ENCODE data around the gene LONP2.

LONP2 gene

GRCh38 chr16:48277158-48277557 lies 33.1 kb downstream of the LONP2 start:
- Histone ChIP-seq H3K4me3 (ENCODE audit: low read length) (no peak overlapping the region), H3K9me3 (ENCODE audit: control insufficient read depth, low read length) (no peaks in the 10 kb centered on the region), H3K36me3 (ENCODE audit: control insufficient read depth, insufficient read depth, low read length) (no peaks in the 10 kb centered on the region), H3K9ac (ENCODE audit: low read length) (no peak overlapping the region), H3K27me3 (ENCODE audit: control insufficient read depth, insufficient read depth, low read length) (no peaks in the 10 kb centered on the region), H3K4me1 (ENCODE audit: control insufficient read depth, insufficient read depth, low read length) (peaks cover 4% of the 10 kb centered on the region)

GRCh38 chr16:48279199-48279598 lies 35.1 kb downstream of the LONP2 start:
- no peaks in the 10 kb centered on the region for H3K9me3 ChIP-seq (ENCODE audit: control insufficient read depth, low read length)
- no peak overlapping the region for H3K9ac ChIP-seq (ENCODE audit: low read length)
- no peak overlapping the region for H3K4me3 ChIP-seq (ENCODE audit: low read length)
- H3K27me3 ChIP-seq (ENCODE audit: control insufficient read depth, insufficient read depth, low read length) = no peaks in the 10 kb centered on the region
- H3K4me1 ChIP-seq (ENCODE audit: control insufficient read depth, insufficient read depth, low read length) = no peaks in the 10 kb centered on the region
- no peaks in the 10 kb centered on the region for H3K36me3 ChIP-seq (ENCODE audit: control insufficient read depth, insufficient read depth, low read length)

- Histone ChIP-seq H3K4me3 (ENCODE audit: low read length) (no peak overlapping the region), H3K27me3 (ENCODE audit: control insufficient read depth, insufficient read depth, low read length) (no peaks in the 10 kb centered on the region), H3K4me1 (ENCODE audit: control insufficient read depth, insufficient read depth, low read length) (peaks cover 8% of the 10 kb centered on the region), H3K36me3 (ENCODE audit: control insufficient read depth, insufficient read depth, low read length) (no peaks in the 10 kb centered on the region), H3K9me3 (ENCODE audit: control insufficient read depth, low read length) (no peaks in the 10 kb centered on the region), H3K9ac (ENCODE audit: low read length) (no peak overlapping the region)
These were observed 36.4 kb downstream of the LONP2 start for GRCh38 chr16:48280546-48280945.

GRCh38 chr16:48282636-48283263 lies 38.6 kb downstream of the LONP2 start:
- Histone ChIP-seq H3K4me3 (ENCODE audit: low read length) (no peak overlapping the region), H3K9me3 (ENCODE audit: control insufficient read depth, low read length) (peaks cover 8% of the 10 kb centered on the region), H3K9ac (ENCODE audit: low read length) (no peak overlapping the region), H3K27me3 (ENCODE audit: control insufficient read depth, insufficient read depth, low read length) (no peaks in the 10 kb centered on the region), H3K36me3 (ENCODE audit: control insufficient read depth, insufficient read depth, low read length) (no peaks in the 10 kb centered on the region), H3K4me1 (ENCODE audit: control insufficient read depth, insufficient read depth, low read length) (peaks cover 8% of the 10 kb centered on the region)

GRCh38 chr16:48284772-48285409 lies 40.8 kb downstream of the LONP2 start:
- Histone ChIP-seq H3K36me3 (ENCODE audit: control insufficient read depth, insufficient read depth, low read length) (no peaks in the 10 kb centered on the region), H3K27me3 (ENCODE audit: control insufficient read depth, insufficient read depth, low read length) (no peaks in the 10 kb centered on the region), H3K9ac (ENCODE audit: low read length) (no peak overlapping the region), H3K4me3 (ENCODE audit: low read length) (no peak overlapping the region), H3K4me1 (ENCODE audit: control insufficient read depth, insufficient read depth, low read length) (peaks cover 8% of the 10 kb centered on the region), H3K9me3 (ENCODE audit: control insufficient read depth, low read length) (peaks cover 8% of the 10 kb centered on the region)

- Histone ChIP-seq H3K4me1 (ENCODE audit: control insufficient read depth, insufficient read depth, low read length) (peaks cover 15% of the 10 kb centered on the region), H3K4me3 (ENCODE audit: low read length) (no peak overlapping the region), H3K9me3 (ENCODE audit: control insufficient read depth, low read length) (peaks cover 8% of the 10 kb centered on the region), H3K9ac (ENCODE audit: low read length) (no peak overlapping the region), H3K36me3 (ENCODE audit: control insufficient read depth, insufficient read depth, low read length) (no peaks in the 10 kb centered on the region), H3K27me3 (ENCODE audit: control insufficient read depth, insufficient read depth, low read length) (no peaks in the 10 kb centered on the region)
These were observed 43.1 kb downstream of the LONP2 start for GRCh38 chr16:48287239-48287638.

GRCh38 chr16:48291303-48291702 lies 47.2 kb downstream of the LONP2 start:
- no peak overlapping the region for H3K9ac ChIP-seq (ENCODE audit: low read length)
- no peak overlapping the region for H3K4me3 ChIP-seq (ENCODE audit: low read length)
- no peaks in the 10 kb centered on the region for H3K27me3 ChIP-seq (ENCODE audit: control insufficient read depth, insufficient read depth, low read length)
- no peaks in the 10 kb centered on the region for H3K36me3 ChIP-seq (ENCODE audit: control insufficient read depth, insufficient read depth, low read length)
- H3K9me3 ChIP-seq (ENCODE audit: control insufficient read depth, low read length) = peaks cover 5% of the 10 kb centered on the region
- H3K4me1 ChIP-seq (ENCODE audit: control insufficient read depth, insufficient read depth, low read length) = peaks cover 23% of the 10 kb centered on the region

- Histone ChIP-seq H3K36me3 (ENCODE audit: control insufficient read depth, insufficient read depth, low read length) (no peaks in the 10 kb centered on the region), H3K4me1 (ENCODE audit: control insufficient read depth, insufficient read depth, low read length) (peaks cover 23% of the 10 kb centered on the region)
These were observed 47.7 kb downstream of the LONP2 start for GRCh38 chr16:48291754-48292153.

GRCh38 chr16:48292452-48292851 lies 48.4 kb downstream of the LONP2 start:
- H3K36me3 ChIP-seq (ENCODE audit: control insufficient read depth, insufficient read depth, low read length) = no peaks in the 10 kb centered on the region
- no peak overlapping the region for H3K9ac ChIP-seq (ENCODE audit: low read length)
- H3K27me3 ChIP-seq (ENCODE audit: control insufficient read depth, insufficient read depth, low read length) = no peaks in the 10 kb centered on the region
- H3K9me3 ChIP-seq (ENCODE audit: control insufficient read depth, low read length) = no peaks in the 10 kb centered on the region
- H3K4me1 ChIP-seq (ENCODE audit: control insufficient read depth, insufficient read depth, low read length) = peaks cover 23% of the 10 kb centered on the region
- no peak overlapping the region for H3K4me3 ChIP-seq (ENCODE audit: low read length)

More at GRCh38 chr16:48291754-48292153, 47.7 kb downstream of the LONP2 start:
- peaks cover 5% of the 10 kb centered on the region for H3K9me3 ChIP-seq (ENCODE audit: control insufficient read depth, low read length)
- H3K4me3 ChIP-seq (ENCODE audit: low read length) = no peak overlapping the region
- H3K9ac ChIP-seq (ENCODE audit: low read length) = no peak overlapping the region
- no peaks in the 10 kb centered on the region for H3K27me3 ChIP-seq (ENCODE audit: control insufficient read depth, insufficient read depth, low read length)

GRCh38 chr16:48294724-48295123 lies 50.6 kb downstream of the LONP2 start:
- Histone ChIP-seq H3K4me1 (ENCODE audit: control insufficient read depth, insufficient read depth, low read length) (peaks cover 23% of the 10 kb centered on the region), H3K9ac (ENCODE audit: low read length) (no peak overlapping the region), H3K4me3 (ENCODE audit: low read length) (no peak overlapping the region), H3K9me3 (ENCODE audit: control insufficient read depth, low read length) (no peaks in the 10 kb centered on the region), H3K36me3 (ENCODE audit: control insufficient read depth, insufficient read depth, low read length) (no peaks in the 10 kb centered on the region), H3K27me3 (ENCODE audit: control insufficient read depth, insufficient read depth, low read length) (no peaks in the 10 kb centered on the region)

GRCh38 chr16:48295488-48296281 lies 51.6 kb downstream of the LONP2 start:
- Histone ChIP-seq H3K9me3 (ENCODE audit: control insufficient read depth, low read length) (no peaks in the 10 kb centered on the region), H3K36me3 (ENCODE audit: control insufficient read depth, insufficient read depth, low read length) (no peaks in the 10 kb centered on the region), H3K9ac (ENCODE audit: low read length) (no peak overlapping the region), H3K4me3 (ENCODE audit: low read length) (no peak overlapping the region), H3K27me3 (ENCODE audit: control insufficient read depth, insufficient read depth, low read length) (no peaks in the 10 kb centered on the region), H3K4me1 (ENCODE audit: control insufficient read depth, insufficient read depth, low read length) (peaks cover 23% of the 10 kb centered on the region)

- no peak overlapping the region for H3K9ac ChIP-seq (ENCODE audit: low read length)
- H3K27me3 ChIP-seq (ENCODE audit: control insufficient read depth, insufficient read depth, low read length) = no peaks in the 10 kb centered on the region
- peaks cover 13% of the 10 kb centered on the region for H3K4me1 ChIP-seq (ENCODE audit: control insufficient read depth, insufficient read depth, low read length)
- no peaks in the 10 kb centered on the region for H3K9me3 ChIP-seq (ENCODE audit: control insufficient read depth, low read length)
- H3K36me3 ChIP-seq (ENCODE audit: control insufficient read depth, insufficient read depth, low read length) = no peaks in the 10 kb centered on the region
- no peak overlapping the region for H3K4me3 ChIP-seq (ENCODE audit: low read length)
These were observed 55.4 kb downstream of the LONP2 start for GRCh38 chr16:48299471-48299870.

Data from mucosa of stomach (tissue), 1 donor.